Muscle layer of duodenum (tissue), 2 donors: Measurements from ENCODE around the gene ATP2A2.

Experiments
- H3K27ac ChIP-seq: one replicate; pipeline ENCODE4 v1.7.0; 2013; ENCODE audit warnings: mild to moderate bottlenecking, low read length
- H3K27me3 ChIP-seq: one replicate; pipeline ENCODE4 v1.7.0; 2013; ENCODE audit warnings: low read depth, mild to moderate bottlenecking, control low read depth, low read length
- H3K36me3 ChIP-seq, 2 donors: one replicate each; pipeline ENCODE4 v1.7.0; 2013; ENCODE audit warnings: low read length in 2 of 2, control low read depth in 1 of 2, mild to moderate bottlenecking in 1 of 2; ENCODE audit not compliant: insufficient read depth in 2 of 2, control insufficient read depth in 1 of 2
- H3K4me1 ChIP-seq, 2 donors: one replicate each; pipeline ENCODE4 v1.7.0; 2013; ENCODE audit warnings: low read length in 2 of 2, mild to moderate bottlenecking in 2 of 2, control low read depth in 1 of 2, moderate library complexity in 1 of 2; ENCODE audit not compliant: insufficient read depth in 2 of 2, control insufficient read depth in 1 of 2
- H3K4me3 ChIP-seq, 2 donors: one replicate each; pipeline ENCODE4 v1.7.0; 2013; ENCODE audit warnings: low read length in 2 of 2, low read depth in 1 of 2, mild to moderate bottlenecking in 1 of 2
- H3K9me3 ChIP-seq, 2 donors: one replicate each; pipeline ENCODE4 v1.7.0; 2013; ENCODE audit warnings: low read length in 2 of 2, control low read depth in 1 of 2, mild to moderate bottlenecking in 1 of 2; ENCODE audit not compliant: control insufficient read depth in 1 of 2
- donor health status: healthy.

ATP2A2 gene

GRCh38 chr12:110281549-110282299 lies 677 bp downstream of the ATP2A2 start:
- Histone ChIP-seq H3K27ac (peak overlapping the region; percentile 88), H3K27me3 (no peaks in the 10 kb centered on the region), H3K4me3 (peak overlapping the region; percentile 82 to 92), H3K4me1 (peaks cover 5 to 28% of the 10 kb centered on the region in 2 donors), H3K9me3 (no peaks in the 10 kb centered on the region), H3K36me3 (peaks cover 5 to 9% of the 10 kb centered on the region in 2 donors)

- H3K36me3 ChIP-seq, result peaks cover 5 to 9% of the 10 kb centered on the region in 2 donors
- no peaks in the 10 kb centered on the region for H3K9me3 ChIP-seq
- H3K27me3 ChIP-seq, result no peaks in the 10 kb centered on the region
- peak overlapping the region; percentile 88 for H3K27ac ChIP-seq
- H3K4me1 ChIP-seq, result peaks cover 5 to 28% of the 10 kb centered on the region in 2 donors
- peak overlapping the region; percentile 82 to 92 for H3K4me3 ChIP-seq
Observed at GRCh38 chr12:110282300-110282860, 1.3 kb downstream of the ATP2A2 start.

GRCh38 chr12:110282956-110283817 lies 2.1 kb downstream of the ATP2A2 start:
- Histone ChIP-seq H3K4me1 (peaks cover 5 to 33% of the 10 kb centered on the region in 2 donors), H3K36me3 (peaks cover 8 to 9% of the 10 kb centered on the region in 2 donors), H3K4me3 (peak overlapping the region; percentile 82 to 92), H3K27me3 (no peaks in the 10 kb centered on the region), H3K9me3 (no peaks in the 10 kb centered on the region), H3K27ac (peak overlapping the region; percentile 88)

- peak overlapping the region; percentile 88 for H3K27ac ChIP-seq
- no peaks in the 10 kb centered on the region for H3K27me3 ChIP-seq
- peak overlapping the region; percentile 82 to 92 for H3K4me3 ChIP-seq
- peaks cover 8 to 15% of the 10 kb centered on the region in 2 donors for H3K36me3 ChIP-seq
- H3K4me1 ChIP-seq, result peaks cover 14 to 43% of the 10 kb centered on the region in 2 donors
- no peaks in the 10 kb centered on the region for H3K9me3 ChIP-seq
Observed at GRCh38 chr12:110284597-110284996, 3.5 kb downstream of the ATP2A2 start.

- Histone ChIP-seq H3K4me1 (peaks cover 9 to 38% of the 10 kb centered on the region in 2 donors), H3K27me3 (no peaks in the 10 kb centered on the region), H3K4me3 (peak overlapping the region in 1 of 2 donors; percentile 14), H3K36me3 (peaks cover 8 to 20% of the 10 kb centered on the region in 2 donors), H3K9me3 (no peaks in the 10 kb centered on the region), H3K27ac (no peak overlapping the region)
Observed at GRCh38 chr12:110286623-110287022, 5.6 kb downstream of the ATP2A2 start.

GRCh38 chr12:110287986-110288385 lies 6.9 kb downstream of the ATP2A2 start:
- H3K27ac ChIP-seq, result no peak overlapping the region
- H3K4me1 ChIP-seq, result peaks cover 9 to 33% of the 10 kb centered on the region in 2 donors

GRCh38 chr12:110289044-110289710 lies 8.1 kb downstream of the ATP2A2 start:
- Histone ChIP-seq H3K27me3 (no peaks in the 10 kb centered on the region), H3K9me3 (no peaks in the 10 kb centered on the region), H3K36me3 (peaks cover 15 to 21% of the 10 kb centered on the region in 2 donors), H3K4me1 (peaks cover 9 to 28% of the 10 kb centered on the region in 2 donors), H3K4me3 (no peak overlapping the region), H3K27ac (peak overlapping the region; percentile 35)

More at GRCh38 chr12:110287986-110288385, 6.9 kb downstream of the ATP2A2 start:
- H3K36me3 ChIP-seq, result peaks cover 19 to 29% of the 10 kb centered on the region in 2 donors
- no peaks in the 10 kb centered on the region for H3K9me3 ChIP-seq
- no peak overlapping the region for H3K4me3 ChIP-seq
- H3K27me3 ChIP-seq, result no peaks in the 10 kb centered on the region

GRCh38 chr12:110289711-110290078 lies 8.6 kb downstream of the ATP2A2 start:
- no peak overlapping the region for H3K4me3 ChIP-seq
- peaks cover 9 to 23% of the 10 kb centered on the region in 2 donors for H3K4me1 ChIP-seq
- H3K36me3 ChIP-seq, result peaks cover 16 to 21% of the 10 kb centered on the region in 2 donors
- no peaks in the 10 kb centered on the region for H3K9me3 ChIP-seq
- H3K27ac ChIP-seq, result no peak overlapping the region
- no peaks in the 10 kb centered on the region for H3K27me3 ChIP-seq

GRCh38 chr12:110301065-110301806 lies 20.2 kb downstream of the ATP2A2 start:
- peaks cover 44 to 58% of the 10 kb centered on the region in 2 donors for H3K36me3 ChIP-seq
- no peaks in the 10 kb centered on the region for H3K27me3 ChIP-seq
- H3K9me3 ChIP-seq, result no peaks in the 10 kb centered on the region
- peaks cover 0 to 24% of the 10 kb centered on the region in 2 donors for H3K4me1 ChIP-seq
- H3K4me3 ChIP-seq, result no peak overlapping the region
- H3K27ac ChIP-seq, result no peak overlapping the region

GRCh38 chr12:110304061-110304551 lies 23.1 kb downstream of the ATP2A2 start:
- Histone ChIP-seq H3K4me1 (peaks cover 0 to 20% of the 10 kb centered on the region in 2 donors), H3K4me3 (no peak overlapping the region), H3K27me3 (no peaks in the 10 kb centered on the region), H3K27ac (no peak overlapping the region), H3K9me3 (no peaks in the 10 kb centered on the region), H3K36me3 (peaks cover 28 to 39% of the 10 kb centered on the region in 2 donors)
